ENCODE data around the gene VPS26C.

DNA sequence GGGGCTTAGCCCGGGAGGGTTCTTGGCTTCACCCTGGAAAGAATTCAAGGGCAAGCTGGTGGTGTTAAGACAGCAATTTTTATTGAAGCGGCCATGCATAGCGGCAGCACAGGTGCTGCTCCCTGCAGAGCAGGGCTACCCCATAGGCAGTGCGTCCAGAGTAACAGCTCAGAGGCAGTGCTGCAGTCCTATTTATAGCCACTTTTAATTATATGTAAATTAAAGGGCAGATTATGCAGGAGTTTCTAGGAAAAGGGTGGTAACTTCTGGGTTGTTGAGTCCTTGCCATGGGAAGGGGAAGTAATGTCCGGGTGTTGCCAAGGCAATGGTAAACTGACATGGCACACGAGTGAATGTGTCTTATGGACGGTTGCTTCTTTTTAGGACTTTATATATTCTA, 57.0 kb downstream of the VPS26C start:
- TF ChIP-seq, protein P1, sequence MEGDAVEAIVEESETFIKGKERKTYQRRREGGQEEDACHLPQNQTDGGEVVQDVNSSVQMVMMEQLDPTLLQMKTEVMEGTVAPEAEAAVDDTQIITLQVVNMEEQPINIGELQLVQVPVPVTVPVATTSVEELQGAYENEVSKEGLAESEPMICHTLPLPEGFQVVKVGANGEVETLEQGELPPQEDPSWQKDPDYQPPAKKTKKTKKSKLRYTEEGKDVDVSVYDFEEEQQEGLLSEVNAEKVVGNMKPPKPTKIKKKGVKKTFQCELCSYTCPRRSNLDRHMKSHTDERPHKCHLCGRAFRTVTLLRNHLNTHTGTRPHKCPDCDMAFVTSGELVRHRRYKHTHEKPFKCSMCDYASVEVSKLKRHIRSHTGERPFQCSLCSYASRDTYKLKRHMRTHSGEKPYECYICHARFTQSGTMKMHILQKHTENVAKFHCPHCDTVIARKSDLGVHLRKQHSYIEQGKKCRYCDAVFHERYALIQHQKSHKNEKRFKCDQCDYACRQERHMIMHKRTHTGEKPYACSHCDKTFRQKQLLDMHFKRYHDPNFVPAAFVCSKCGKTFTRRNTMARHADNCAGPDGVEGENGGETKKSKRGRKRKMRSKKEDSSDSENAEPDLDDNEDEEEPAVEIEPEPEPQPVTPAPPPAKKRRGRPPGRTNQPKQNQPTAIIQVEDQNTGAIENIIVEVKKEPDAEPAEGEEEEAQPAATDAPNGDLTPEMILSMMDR (IDR thresholded peaks at IDR 0.05), result no peak
- no peak for TF ChIP-seq ZFX (IDR thresholded peaks at IDR 0.05; ENCODE audit: borderline replicate concordance)
